ENCODE measurements around the gene GOLGA8K.
"Not testable (repeated sequence)": the region's sequence is repeated elsewhere in the genome, so short reads cannot be mapped to it uniquely, and the experiment has no call there.

GOLGA8K gene

GRCh38 chr15:32350563-32351220 lies 52.4 kb downstream of the GOLGA8K start:
- H3K4me3 ChIP-seq (ENCODE audit: low read depth in 1 of 2, low read length in 2 of 2); H3K27me3 ChIP-seq (ENCODE audit: insufficient read depth, low read length, poor library complexity); H3K4me2 ChIP-seq (ENCODE audit: insufficient read depth, low read length); H2AFZ ChIP-seq (ENCODE audit: low read depth, low read length); H3K36me3 ChIP-seq (ENCODE audit: insufficient read depth, low read length); DNase-seq; H4K20me1 ChIP-seq (ENCODE audit: insufficient read depth, low read length); H3K9ac ChIP-seq (ENCODE audit: low read depth, low read length); H3K27ac ChIP-seq (ENCODE audit: low read length); H3K9me3 ChIP-seq (ENCODE audit: insufficient read depth, low read length, severe bottlenecking); H3K4me1 ChIP-seq (ENCODE audit: insufficient read depth, low read length); H3K79me2 ChIP-seq (ENCODE audit: insufficient read depth, low read length); ATAC-seq (ENCODE audit: insufficient read depth, low read depth): not testable (repeated sequence)

- H3K4me1 ChIP-seq (ENCODE audit: insufficient read depth, low read length); ATAC-seq (ENCODE audit: insufficient read depth, low read depth): not testable (repeated sequence)
Observed at GRCh38 chr15:32347037-32347436, 56.1 kb downstream of the GOLGA8K start.

GRCh38 chr15:32345978-32346547 lies 57.0 kb downstream of the GOLGA8K start:
- not testable (repeated sequence) for H3K36me3 ChIP-seq (ENCODE audit: insufficient read depth, low read length); H3K27ac ChIP-seq (ENCODE audit: low read length); H3K4me3 ChIP-seq (ENCODE audit: low read depth in 1 of 2, low read length in 2 of 2); ATAC-seq (ENCODE audit: insufficient read depth, low read depth); H3K79me2 ChIP-seq (ENCODE audit: insufficient read depth, low read length); H3K9me3 ChIP-seq (ENCODE audit: insufficient read depth, low read length, severe bottlenecking); H3K27me3 ChIP-seq (ENCODE audit: insufficient read depth, low read length, poor library complexity); H3K4me2 ChIP-seq (ENCODE audit: insufficient read depth, low read length); H3K9ac ChIP-seq (ENCODE audit: low read depth, low read length); H4K20me1 ChIP-seq (ENCODE audit: insufficient read depth, low read length); DNase-seq; H3K4me1 ChIP-seq (ENCODE audit: insufficient read depth, low read length); H2AFZ ChIP-seq (ENCODE audit: low read depth, low read length)

More at GRCh38 chr15:32347037-32347436, 56.1 kb downstream of the GOLGA8K start:
- not testable (repeated sequence) for H3K27ac ChIP-seq (ENCODE audit: low read length); H2AFZ ChIP-seq (ENCODE audit: low read depth, low read length); H3K36me3 ChIP-seq (ENCODE audit: insufficient read depth, low read length); DNase-seq; H3K9me3 ChIP-seq (ENCODE audit: insufficient read depth, low read length, severe bottlenecking); H4K20me1 ChIP-seq (ENCODE audit: insufficient read depth, low read length); H3K4me3 ChIP-seq (ENCODE audit: low read depth in 1 of 2, low read length in 2 of 2); H3K4me2 ChIP-seq (ENCODE audit: insufficient read depth, low read length); H3K27me3 ChIP-seq (ENCODE audit: insufficient read depth, low read length, poor library complexity); H3K79me2 ChIP-seq (ENCODE audit: insufficient read depth, low read length); H3K9ac ChIP-seq (ENCODE audit: low read depth, low read length)

GRCh38 chr15:32343921-32344320 lies 59.2 kb downstream of the GOLGA8K start:
- DNase-seq; H3K4me3 ChIP-seq (ENCODE audit: low read depth in 1 of 2, low read length in 2 of 2); H3K9me3 ChIP-seq (ENCODE audit: insufficient read depth, low read length, severe bottlenecking); H3K79me2 ChIP-seq (ENCODE audit: insufficient read depth, low read length); H3K9ac ChIP-seq (ENCODE audit: low read depth, low read length); ATAC-seq (ENCODE audit: insufficient read depth, low read depth); H3K27me3 ChIP-seq (ENCODE audit: insufficient read depth, low read length, poor library complexity); H3K27ac ChIP-seq (ENCODE audit: low read length); H3K36me3 ChIP-seq (ENCODE audit: insufficient read depth, low read length); H2AFZ ChIP-seq (ENCODE audit: low read depth, low read length); H3K4me1 ChIP-seq (ENCODE audit: insufficient read depth, low read length); H3K4me2 ChIP-seq (ENCODE audit: insufficient read depth, low read length); H4K20me1 ChIP-seq (ENCODE audit: insufficient read depth, low read length): not testable (repeated sequence)

Measured in DND-41 (cell line).